KOPT-K1 (cell line): ENCODE results near the gene SLC9A1.
"Not testable (repeated sequence)": the region's sequence is repeated elsewhere in the genome, so short reads cannot be mapped to it uniquely, and the experiment has no call there.

Experiments used
- H3K27ac ChIP-seq: fragments of 200-600 bp; sonication (generic); 2 replicates; pipeline ENCODE4 v1.5.1; 2016; ENCODE audit warnings: antibody characterized with exemption, mild to moderate bottlenecking, low read depth, low read length; ENCODE audit not compliant: poor library complexity, severe bottlenecking
- H3K36me3 ChIP-seq: fragments of 200-600 bp; sonication (generic); 2 replicates; pipeline ENCODE4 v1.5.1; 2017; ENCODE audit warnings: antibody characterized with exemption, mild to moderate bottlenecking, low read length, moderate library complexity; ENCODE audit not compliant: insufficient read depth
- H3K9me3 ChIP-seq: fragments of 200-600 bp; sonication (generic); 2 replicates; pipeline ENCODE4 v1.5.1; 2017; ENCODE audit warnings: antibody characterized with exemption, low read length, mild to moderate bottlenecking; ENCODE audit not compliant: insufficient read depth, poor library complexity, severe bottlenecking

SLC9A1 gene

GRCh38 chr1:27154991-27155781 lies at the start of gene SLC9A1:
SLC9A1 (minus strand) TSS chr1:27155125; CDS start chr1:27154334, 791 bp downstream.
- no peaks in the 10 kb centered on the region for H3K36me3 ChIP-seq
- H3K27ac ChIP-seq, result peak within 1 kb of the TSS; percentile 68
- no peaks in the 10 kb centered on the region for H3K9me3 ChIP-seq

- no peaks in the 10 kb centered on the region for H3K9me3 ChIP-seq
- no peak overlapping the region for H3K27ac ChIP-seq
Observed at GRCh38 chr1:27203946-27204345, 49.0 kb upstream of the SLC9A1 start.

GRCh38 chr1:27201295-27201694 lies 46.4 kb upstream of the SLC9A1 start:
- no peak overlapping the region for H3K27ac ChIP-seq
- H3K9me3 ChIP-seq, result no peaks in the 10 kb centered on the region

More at GRCh38 chr1:27203946-27204345, 49.0 kb upstream of the SLC9A1 start:
- no peaks in the 10 kb centered on the region for H3K36me3 ChIP-seq

GRCh38 chr1:27193194-27193593 lies 38.3 kb upstream of the SLC9A1 start:
- no peaks in the 10 kb centered on the region for H3K36me3 ChIP-seq
- no peak overlapping the region for H3K27ac ChIP-seq
- H3K9me3 ChIP-seq, result no peaks in the 10 kb centered on the region

More at GRCh38 chr1:27201295-27201694, 46.4 kb upstream of the SLC9A1 start:
- no peaks in the 10 kb centered on the region for H3K36me3 ChIP-seq

- H3K36me3 ChIP-seq, result no peaks in the 10 kb centered on the region
- no peak overlapping the region for H3K27ac ChIP-seq
- no peaks in the 10 kb centered on the region for H3K9me3 ChIP-seq
Observed at GRCh38 chr1:27192039-27192529, 37.2 kb upstream of the SLC9A1 start.

GRCh38 chr1:27184665-27185064 lies 29.7 kb upstream of the SLC9A1 start:
- peaks cover 51% of the 10 kb centered on the region for H3K9me3 ChIP-seq
- not testable (repeated sequence) for H3K27ac ChIP-seq, H3K36me3 ChIP-seq

GRCh38 chr1:27179979-27180378 lies 25.1 kb upstream of the SLC9A1 start:
- Histone ChIP-seq H3K27ac (no peak overlapping the region), H3K36me3 (no peaks in the 10 kb centered on the region), H3K9me3 (peaks cover 52% of the 10 kb centered on the region)

GRCh38 chr1:27179379-27179778 lies 24.5 kb upstream of the SLC9A1 start:
- Histone ChIP-seq H3K27ac (no peak overlapping the region), H3K9me3 (peaks cover 48% of the 10 kb centered on the region), H3K36me3 (no peaks in the 10 kb centered on the region)

- H3K9me3 ChIP-seq, result peaks cover 26% of the 10 kb centered on the region
Observed at GRCh38 chr1:27176954-27177353, 22.0 kb upstream of the SLC9A1 start.

GRCh38 chr1:27176323-27176722 lies 21.4 kb upstream of the SLC9A1 start:
- Histone ChIP-seq H3K36me3 (no peaks in the 10 kb centered on the region), H3K27ac (no peak overlapping the region), H3K9me3 (peaks cover 20% of the 10 kb centered on the region)

More at GRCh38 chr1:27176954-27177353, 22.0 kb upstream of the SLC9A1 start:
- H3K27ac ChIP-seq, result no peak overlapping the region
- H3K36me3 ChIP-seq, result no peaks in the 10 kb centered on the region

- H3K27ac ChIP-seq, H3K36me3 ChIP-seq, H3K9me3 ChIP-seq: not testable (repeated sequence)
Observed at GRCh38 chr1:27172992-27173391, 18.1 kb upstream of the SLC9A1 start.

- no peak overlapping the region for H3K27ac ChIP-seq
Observed at GRCh38 chr1:27166929-27167328, 12.0 kb upstream of the SLC9A1 start.

GRCh38 chr1:27166351-27166802 lies 11.5 kb upstream of the SLC9A1 start:
- Histone ChIP-seq H3K27ac (no peak overlapping the region), H3K36me3 (no peaks in the 10 kb centered on the region), H3K9me3 (no peaks in the 10 kb centered on the region)

More at GRCh38 chr1:27166929-27167328, 12.0 kb upstream of the SLC9A1 start:
- no peaks in the 10 kb centered on the region for H3K9me3 ChIP-seq
- no peaks in the 10 kb centered on the region for H3K36me3 ChIP-seq

GRCh38 chr1:27163093-27163492 lies 8.2 kb upstream of the SLC9A1 start:
- Histone ChIP-seq H3K9me3 (no peaks in the 10 kb centered on the region), H3K36me3 (no peaks in the 10 kb centered on the region), H3K27ac (no peak overlapping the region)

- no peak overlapping the region for H3K27ac ChIP-seq
- no peaks in the 10 kb centered on the region for H3K9me3 ChIP-seq
- no peaks in the 10 kb centered on the region for H3K36me3 ChIP-seq
Observed at GRCh38 chr1:27162090-27162489, 7.2 kb upstream of the SLC9A1 start.

GRCh38 chr1:27161594-27161993 lies 6.7 kb upstream of the SLC9A1 start:
- Histone ChIP-seq H3K9me3 (no peaks in the 10 kb centered on the region), H3K27ac (no peak overlapping the region)

More at GRCh38 chr1:27161594-27161993, 6.7 kb upstream of the SLC9A1 start:
- no peaks in the 10 kb centered on the region for H3K36me3 ChIP-seq
